ENCODE data around the gene GIT2. TPM values are rescaled to one million over a fixed set of nuclear protein-coding genes. Genes with fewer than 3 reads are reported as not detected.

Gene GIT2
- total RNA-seq, 1 donor from 2014 or later, result 50.5 TPM

DNA sequence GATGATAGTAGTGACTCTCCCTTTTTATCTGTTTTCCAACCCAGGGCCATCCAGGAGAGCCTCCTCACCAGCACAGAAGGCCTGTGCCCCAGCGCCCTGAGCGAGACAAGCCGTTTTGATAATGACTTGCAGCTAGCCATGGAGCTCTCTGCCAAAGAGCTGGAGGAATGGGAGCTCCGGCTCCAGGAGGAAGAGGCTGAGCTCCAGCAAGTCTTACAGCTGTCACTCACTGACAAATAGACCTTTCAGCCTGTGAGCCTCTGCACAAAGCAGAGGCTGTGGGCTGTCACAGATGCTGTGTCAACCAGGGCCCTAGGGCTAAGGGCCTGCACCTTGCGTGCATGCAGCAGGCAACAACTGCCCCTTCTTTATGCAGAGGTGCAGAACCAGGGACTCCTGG is 41.1 kb upstream of the GIT2 start:
- no peak for DNase-seq
- H3K4me1 ChIP-seq, result peaks cover 38% of the 10 kb centered on the region
- peak overlapping the region; percentile 36 for H3K27ac ChIP-seq (replicated peaks)
- no peaks in the 10 kb centered on the region for H3K27me3 ChIP-seq (ENCODE audit: low read depth)
- intact Hi-C loops (cut with micrococcal nuclease), result no loop called here
- H3K4me3 ChIP-seq, result no peak overlapping the region
- H3K9me3 ChIP-seq (replicated peaks), result no peaks in the 10 kb centered on the region
- H3K36me3 ChIP-seq, result peaks cover 68% of the 10 kb centered on the region
- TF ChIP-seq CTCF (IDR thresholded peaks at IDR 0.05; ENCODE audit: borderline replicate concordance), result no peak

- H3K4me1 ChIP-seq, result peaks cover 28% of the 10 kb centered on the region
- H3K9me3 ChIP-seq (replicated peaks), result no peaks in the 10 kb centered on the region
- no peaks in the 10 kb centered on the region for H3K27me3 ChIP-seq (ENCODE audit: low read depth)
- intact Hi-C loops (cut with micrococcal nuclease), result no loop called here
- peaks cover 72% of the 10 kb centered on the region for H3K36me3 ChIP-seq
- H3K4me3 ChIP-seq, result no peak overlapping the region
- no peak for TF ChIP-seq CTCF (IDR thresholded peaks at IDR 0.05; ENCODE audit: borderline replicate concordance)
- no peak for DNase-seq
- H3K27ac ChIP-seq (replicated peaks), result no peak overlapping the region
These were observed 39.5 kb upstream of the GIT2 start for GRCh38 chr12:110035534-110036104.

DNA sequence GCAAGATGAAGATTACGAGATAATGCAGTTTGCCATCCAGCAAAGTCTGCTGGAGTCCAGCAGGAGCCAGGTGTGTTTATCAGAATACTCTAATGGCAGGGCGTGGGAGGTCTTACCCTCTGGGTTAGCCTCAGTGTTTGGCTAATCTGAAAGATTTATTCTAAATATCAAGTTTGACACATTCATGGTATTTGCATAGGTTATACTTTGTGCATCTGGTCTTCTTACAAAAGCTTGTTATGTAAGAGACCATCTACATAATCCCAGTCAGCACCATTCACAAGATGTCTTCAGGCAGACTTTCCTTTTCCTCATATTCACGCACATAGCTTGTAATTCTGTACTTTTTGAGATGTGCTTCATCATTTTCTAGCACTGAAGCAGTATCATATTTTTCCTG is 37.7 kb upstream of the GIT2 start:
- intact Hi-C loops (cut with micrococcal nuclease), result no loop called here
- no peak for DNase-seq
- Histone ChIP-seq H3K9me3 (replicated peaks) (no peaks in the 10 kb centered on the region), H3K4me1 (peaks cover 16% of the 10 kb centered on the region), H3K36me3 (peaks cover 86% of the 10 kb centered on the region), H3K27me3 (ENCODE audit: low read depth) (no peaks in the 10 kb centered on the region), H3K4me3 (no peak overlapping the region), H3K27ac (replicated peaks) (no peak overlapping the region)
- TF ChIP-seq CTCF (IDR thresholded peaks at IDR 0.05; ENCODE audit: borderline replicate concordance), result no peak

DNA sequence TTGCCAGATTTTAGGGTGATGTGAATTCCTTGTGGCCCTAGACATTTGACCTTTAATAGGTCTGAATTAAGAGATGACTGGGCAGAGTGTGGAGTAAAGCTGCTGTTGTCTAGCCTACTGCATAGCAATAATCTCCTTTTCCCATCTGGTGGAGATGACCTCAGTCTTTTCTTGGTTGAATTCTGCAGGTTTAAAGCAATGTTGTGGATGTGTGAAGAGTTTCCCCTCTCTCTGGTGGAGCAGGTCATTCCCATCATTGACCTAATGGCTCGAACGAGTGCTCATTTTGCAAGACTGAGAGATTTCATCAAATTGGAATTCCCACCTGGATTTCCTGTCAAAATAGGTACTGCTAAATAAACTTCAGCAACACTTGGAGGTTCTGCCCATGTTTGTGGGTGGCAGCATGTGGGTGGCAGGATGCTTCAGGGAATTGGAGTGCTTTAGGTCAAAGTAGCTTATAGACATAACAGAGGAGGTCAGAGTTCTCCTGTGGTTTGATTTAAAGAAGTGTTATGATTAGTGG is 33.2 kb upstream of the GIT2 start:
- TF ChIP-seq CTCF (IDR thresholded peaks at IDR 0.05; ENCODE audit: borderline replicate concordance), result no peak
- H3K27ac ChIP-seq (replicated peaks), result no peak overlapping the region
- H3K27me3 ChIP-seq (ENCODE audit: low read depth), result no peaks in the 10 kb centered on the region
- peaks cover 77% of the 10 kb centered on the region for H3K36me3 ChIP-seq
- intact Hi-C loops (cut with micrococcal nuclease), result no loop called here
- DNase-seq, result no peak
- no peaks in the 10 kb centered on the region for H3K9me3 ChIP-seq (replicated peaks)
- no peak overlapping the region for H3K4me3 ChIP-seq
- peaks cover 9% of the 10 kb centered on the region for H3K4me1 ChIP-seq

DNA sequence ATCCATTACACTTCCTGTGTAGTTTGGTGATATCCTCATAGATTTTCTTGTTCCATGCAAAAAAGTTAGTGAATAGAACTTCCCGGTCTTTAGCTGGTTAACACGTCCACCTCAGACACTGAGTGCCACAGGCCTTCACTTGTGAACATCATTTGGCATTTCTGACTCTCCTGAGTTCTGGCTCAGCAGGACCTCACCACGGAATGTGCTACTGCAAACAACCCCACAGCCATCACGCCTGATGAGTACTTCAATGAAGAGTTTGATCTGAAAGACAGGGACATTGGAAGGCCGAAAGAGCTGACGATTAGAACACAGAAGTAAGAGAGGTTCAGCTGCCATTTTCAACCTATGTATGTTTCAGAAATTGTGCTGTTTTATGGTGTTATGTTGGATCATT is 32.2 kb upstream of the GIT2 start:
- H3K36me3 ChIP-seq, result peaks cover 68% of the 10 kb centered on the region
- H3K27ac ChIP-seq (replicated peaks), result no peak overlapping the region
- H3K9me3 ChIP-seq (replicated peaks), result no peaks in the 10 kb centered on the region
- H3K27me3 ChIP-seq (ENCODE audit: low read depth), result no peaks in the 10 kb centered on the region
- no peak for DNase-seq
- H3K4me1 ChIP-seq, result peaks cover 19% of the 10 kb centered on the region
- H3K4me3 ChIP-seq, result no peak overlapping the region
- intact Hi-C loops (cut with micrococcal nuclease), result no loop called here
- no peak for TF ChIP-seq CTCF (IDR thresholded peaks at IDR 0.05; ENCODE audit: borderline replicate concordance)
